Right forelimb (tissue), 1 donor: ENCODE measurements around the gene AMH.
A peak's percentile ranks its signal among the peaks of the same experiment; 100 is the strongest.
"Not testable (repeated sequence)": the region's sequence is repeated elsewhere in the genome, so short reads cannot be mapped to it uniquely, and the experiment has no call there.

Experiments used
- DNase-seq: peaks from one replicate; pipeline ENCODE4 v3.0.0-alpha.2; 2018

Gene AMH

GRCh38 chr19:2249010-2249866, at the start of gene AMH:
AMH (plus strand) TSS chr19:2249323; CDS start chr19:2249333, 10 bp downstream.
- DNase-seq, result no peak

- DNase-seq, result no peak
Observed at GRCh38 chr19:2199861-2200623, 49.1 kb upstream of the AMH start.

- DNase-seq, result not testable (repeated sequence)
Observed at GRCh38 chr19:2200624-2201294, 48.4 kb upstream of the AMH start.

- no peak for DNase-seq
Observed at GRCh38 chr19:2201473-2202148, 47.5 kb upstream of the AMH start.

GRCh38 chr19:2202366-2202765, 46.8 kb upstream of the AMH start:
- DNase-seq, result no peak

- DNase-seq, result no peak
Observed at GRCh38 chr19:2207008-2207407, 42.1 kb upstream of the AMH start.

GRCh38 chr19:2207991-2208860, 40.9 kb upstream of the AMH start:
- peak; percentile 78 for DNase-seq

- DNase-seq, result no peak
Observed at GRCh38 chr19:2208975-2209374, 40.1 kb upstream of the AMH start.

- no peak for DNase-seq
Observed at GRCh38 chr19:2209408-2209807, 39.7 kb upstream of the AMH start.

GRCh38 chr19:2210206-2210605, 38.9 kb upstream of the AMH start:
- DNase-seq, result no peak

- DNase-seq, result no peak
Observed at GRCh38 chr19:2210987-2211740, 38.0 kb upstream of the AMH start.

- no peak for DNase-seq
Observed at GRCh38 chr19:2212861-2213711, 36.0 kb upstream of the AMH start.

GRCh38 chr19:2213799-2214198, 35.3 kb upstream of the AMH start:
- peak; percentile 80 for DNase-seq

- DNase-seq, result no peak
Observed at GRCh38 chr19:2214251-2214650, 34.9 kb upstream of the AMH start.

GRCh38 chr19:2215281-2215751, 33.8 kb upstream of the AMH start:
- no peak for DNase-seq

GRCh38 chr19:2216361-2217225, 32.5 kb upstream of the AMH start:
- DNase-seq, result no peak

GRCh38 chr19:2217591-2217990, 31.5 kb upstream of the AMH start:
- no peak for DNase-seq

GRCh38 chr19:2219726-2220125, 29.4 kb upstream of the AMH start:
- no peak for DNase-seq

GRCh38 chr19:2221250-2221831, 27.8 kb upstream of the AMH start:
- no peak for DNase-seq
